GM10266 (cell line): ENCODE data around the gene LIMD2.
"Not testable (repeated sequence)": the region's sequence is repeated elsewhere in the genome, so short reads cannot be mapped to it uniquely, and the experiment has no call there.

Experiments used
- DNase-seq: peaks from one replicate; pipeline ENCODE4 v3.0.0; 2012; ENCODE audit errors: extremely low spot score
- TF ChIP-seq, protein P1 (sequence below): IDR thresholded peaks from 2 replicates; pipeline ENCODE4 v1.5.1; 2012; ENCODE audit warnings: mild to moderate bottlenecking, low read depth; ENCODE audit not compliant: control insufficient read depth, insufficient read depth; ENCODE audit errors: missing control alignments

Gene LIMD2

DNA sequence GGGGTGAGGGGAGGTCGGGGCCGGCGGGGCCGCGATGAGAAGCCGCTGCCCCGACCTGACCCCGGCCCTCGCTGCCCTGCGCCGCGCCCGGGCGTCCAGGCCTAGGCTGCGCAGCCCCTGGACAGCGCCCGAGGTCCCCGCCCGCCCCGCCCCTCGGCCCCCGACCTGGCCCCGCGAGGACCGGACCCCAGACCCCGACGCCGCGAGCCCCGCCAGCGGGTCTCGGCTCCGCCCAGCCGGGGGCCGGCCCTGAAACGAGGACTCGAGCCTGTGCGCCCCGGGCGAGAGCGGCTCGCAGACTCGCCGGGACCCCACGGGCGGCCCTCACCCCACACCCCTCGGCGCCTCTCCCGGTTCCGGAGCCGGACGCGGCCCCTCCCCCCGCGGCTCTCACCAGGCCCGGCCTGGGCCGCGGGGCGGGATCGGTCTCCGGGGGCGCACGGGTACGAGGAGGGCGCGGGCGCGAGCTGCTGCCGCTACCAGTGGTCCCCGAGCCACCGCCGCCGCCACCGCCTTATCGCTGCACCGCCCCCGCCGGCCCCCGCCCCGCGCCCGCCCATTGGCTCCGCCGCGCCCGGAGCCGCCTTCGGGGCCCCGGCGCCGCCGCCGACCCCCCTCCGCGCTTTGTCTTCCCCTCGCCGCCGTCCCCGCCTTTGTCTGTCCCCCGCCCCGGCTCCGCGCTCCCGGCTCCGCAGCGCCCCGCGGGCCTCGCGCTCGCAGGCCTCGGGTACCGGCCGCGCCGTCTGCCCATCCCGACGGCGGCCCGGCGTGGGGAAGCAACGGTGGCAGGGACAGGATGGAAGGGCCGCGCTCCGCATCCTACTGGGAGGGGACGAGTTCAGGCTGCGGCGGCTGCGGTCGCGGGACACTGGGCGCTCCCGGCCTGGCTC is at the start of gene LIMD2:
TSS of gene LIMD2 (minus strand) at position 488 of the 890 bp plus-strand sequence. CDS start 827 bp downstream, outside the sequence.
- DNase-seq = peak; percentile 92
- TF ChIP-seq, protein P1, sequence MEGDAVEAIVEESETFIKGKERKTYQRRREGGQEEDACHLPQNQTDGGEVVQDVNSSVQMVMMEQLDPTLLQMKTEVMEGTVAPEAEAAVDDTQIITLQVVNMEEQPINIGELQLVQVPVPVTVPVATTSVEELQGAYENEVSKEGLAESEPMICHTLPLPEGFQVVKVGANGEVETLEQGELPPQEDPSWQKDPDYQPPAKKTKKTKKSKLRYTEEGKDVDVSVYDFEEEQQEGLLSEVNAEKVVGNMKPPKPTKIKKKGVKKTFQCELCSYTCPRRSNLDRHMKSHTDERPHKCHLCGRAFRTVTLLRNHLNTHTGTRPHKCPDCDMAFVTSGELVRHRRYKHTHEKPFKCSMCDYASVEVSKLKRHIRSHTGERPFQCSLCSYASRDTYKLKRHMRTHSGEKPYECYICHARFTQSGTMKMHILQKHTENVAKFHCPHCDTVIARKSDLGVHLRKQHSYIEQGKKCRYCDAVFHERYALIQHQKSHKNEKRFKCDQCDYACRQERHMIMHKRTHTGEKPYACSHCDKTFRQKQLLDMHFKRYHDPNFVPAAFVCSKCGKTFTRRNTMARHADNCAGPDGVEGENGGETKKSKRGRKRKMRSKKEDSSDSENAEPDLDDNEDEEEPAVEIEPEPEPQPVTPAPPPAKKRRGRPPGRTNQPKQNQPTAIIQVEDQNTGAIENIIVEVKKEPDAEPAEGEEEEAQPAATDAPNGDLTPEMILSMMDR = no peak

DNA sequence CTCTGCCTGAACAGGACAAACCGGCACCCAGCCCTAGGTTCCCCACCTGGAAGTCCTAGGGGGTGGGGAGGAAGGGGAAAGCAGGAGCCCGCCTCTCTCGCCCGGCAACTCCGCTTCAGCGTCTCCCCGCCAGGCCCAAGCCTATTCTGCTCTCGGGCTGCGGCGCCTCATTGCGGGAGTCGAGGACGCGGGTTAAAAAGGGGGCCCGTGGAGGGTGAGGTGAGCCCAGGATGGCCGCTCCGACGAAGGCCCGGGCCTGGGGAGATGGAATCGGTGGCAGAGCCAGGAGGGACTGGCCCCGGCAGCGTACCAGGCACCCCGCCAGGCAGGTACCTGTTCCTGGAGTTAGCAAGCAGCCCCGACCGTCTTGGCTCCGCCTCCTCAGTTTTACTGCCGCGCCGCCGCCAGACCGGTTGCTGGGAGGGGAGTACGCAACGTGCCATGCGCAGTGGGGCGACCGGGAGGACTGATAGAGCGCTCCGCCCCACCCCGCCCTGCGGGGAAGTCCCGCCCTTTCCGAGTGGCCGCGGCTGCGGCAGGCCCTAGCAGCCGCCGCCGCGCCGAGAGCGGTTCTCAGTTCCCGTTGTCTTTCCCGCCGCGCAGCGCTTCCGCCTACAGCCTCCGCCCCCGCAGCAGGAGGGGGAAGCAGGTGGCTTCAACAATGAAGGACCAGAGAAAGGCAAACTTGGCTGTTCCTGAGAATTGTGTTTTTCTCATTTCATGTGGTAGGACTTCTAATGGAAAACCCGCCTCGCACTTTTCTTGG is 41.7 kb upstream of the LIMD2 start, which contains the start of gene STRADA:
TSS of gene STRADA (minus strand) at position 392 of the 766 bp plus-strand sequence. CDS start 13,430 bp downstream, outside the sequence.
- peak; percentile 94 for DNase-seq
- TF ChIP-seq, protein P1 = no peak

DNA sequence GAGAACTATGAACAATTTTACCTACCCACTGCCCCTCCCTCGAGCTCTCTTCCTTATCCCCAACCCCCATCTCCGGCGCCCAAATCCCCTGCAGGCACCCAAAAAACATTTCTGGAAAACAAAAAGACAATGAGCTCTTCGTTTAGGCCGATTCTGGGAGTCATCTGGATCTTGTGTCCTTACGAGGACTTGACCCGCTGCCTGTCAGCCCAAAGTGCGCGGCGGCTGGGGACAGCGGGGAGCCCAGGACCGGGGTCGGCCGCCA is 41.1 kb upstream of the LIMD2 start:
- no peak for DNase-seq
- TF ChIP-seq, protein P1 = no peak

DNA sequence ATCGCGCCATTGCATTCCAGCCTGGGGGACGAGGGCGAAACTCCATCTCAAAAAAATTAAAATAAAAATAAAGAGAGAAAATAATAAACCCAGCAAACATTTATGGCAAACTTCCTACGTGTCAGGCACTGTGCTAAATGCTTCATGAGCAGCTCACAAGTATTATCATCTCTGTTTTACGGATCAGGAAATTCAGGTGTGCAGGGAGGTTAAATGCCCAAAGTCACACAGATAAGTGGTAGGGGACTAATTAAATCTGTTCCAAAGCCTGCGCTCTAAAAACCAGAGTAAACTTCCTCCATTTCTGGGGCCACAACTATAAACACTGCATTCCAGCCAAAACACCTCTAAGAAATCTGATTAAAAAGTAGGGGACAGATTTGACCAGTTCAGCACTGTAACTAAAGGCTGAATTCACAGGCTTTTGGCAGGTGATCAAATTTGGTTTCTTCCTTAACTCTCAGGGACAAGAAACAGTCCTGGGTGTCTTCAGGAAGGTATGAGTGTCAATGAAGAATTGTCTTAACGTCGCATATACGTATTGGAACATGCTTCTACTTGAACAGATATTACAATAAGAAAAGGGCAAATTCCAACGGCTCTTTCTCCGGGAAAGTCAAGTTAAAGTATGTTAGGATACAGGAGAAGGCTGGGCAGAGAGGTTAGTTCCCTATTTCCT is 40.7 kb upstream of the LIMD2 start:
- DNase-seq = no peak

DNA sequence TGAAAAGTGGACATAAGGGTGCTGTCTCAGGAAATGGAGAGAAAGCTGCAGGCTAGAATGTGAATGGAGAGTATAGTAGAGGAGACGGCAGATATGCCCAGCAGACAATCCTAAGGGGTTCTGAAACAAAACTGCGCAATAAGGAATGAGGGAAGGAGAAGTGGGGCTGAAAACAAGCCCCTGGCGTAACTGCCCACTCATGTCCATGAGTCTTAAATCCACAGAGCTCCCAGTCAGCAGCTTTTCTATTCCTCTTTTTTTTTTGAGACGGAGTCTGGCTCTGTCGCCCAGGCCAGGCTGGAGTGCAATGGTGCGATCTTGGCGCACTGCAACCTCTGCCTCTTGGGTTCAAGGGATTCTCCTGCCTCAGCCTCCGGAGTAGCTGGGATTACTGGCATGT is 35.8 kb upstream of the LIMD2 start:
- TF ChIP-seq, protein P1 = no peak
- DNase-seq = no peak

More for the DNA sequence above, 40.7 kb upstream of the LIMD2 start:
- TF ChIP-seq, protein P1 = no peak

DNA sequence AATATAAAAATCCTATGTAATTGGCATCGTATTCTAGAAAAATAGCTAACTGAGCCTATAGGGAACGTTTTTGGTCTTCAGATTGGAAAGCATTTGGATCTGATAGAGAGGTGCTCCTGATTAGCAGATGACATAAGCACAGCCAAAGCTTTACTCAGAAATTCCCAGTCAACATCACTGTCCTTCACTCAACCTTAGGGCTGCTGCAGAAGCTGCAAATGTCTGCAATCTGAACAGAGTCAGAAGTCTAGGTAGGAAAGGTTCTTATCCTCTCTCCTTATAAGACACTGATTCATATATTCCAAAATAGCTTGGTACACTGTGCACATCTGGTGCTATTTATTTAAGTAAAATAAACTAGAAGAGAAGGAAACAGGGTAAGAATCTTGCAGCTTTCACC is 22.5 kb upstream of the LIMD2 start:
- TF ChIP-seq, protein P1 = no peak
- DNase-seq = no peak

DNA sequence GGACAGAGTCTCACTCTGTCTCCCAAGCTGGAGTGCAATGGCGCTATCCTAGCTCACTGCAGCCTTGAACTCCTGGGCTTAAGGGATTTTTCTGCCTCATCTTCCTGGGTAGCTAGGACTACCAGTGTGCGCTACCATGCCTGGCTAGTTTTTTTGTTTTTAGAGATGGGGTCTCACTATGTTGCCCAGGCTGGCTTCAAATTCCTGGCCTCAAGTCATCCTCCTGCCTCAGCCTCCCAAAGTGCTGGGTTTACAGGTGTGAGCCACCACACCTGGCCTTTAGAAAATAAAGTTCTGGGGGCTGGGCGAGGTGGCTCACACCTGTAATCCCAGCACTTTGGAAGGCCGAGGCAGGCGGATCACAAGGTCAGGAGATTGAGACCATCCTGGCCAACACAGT is 20.3 kb upstream of the LIMD2 start:
- DNase-seq = not testable (repeated sequence)
